Common myeloid progenitor, CD34-positive (primary cell): ENCODE measurements around the gene GOLGA6A.
A peak's percentile ranks its signal among the peaks of the same experiment; 100 is the strongest.

ENCODE experiments used
- CTCF ChIA-PET: fragments of 350-600 bp; sonication (Branson Sonifier 250); formaldehyde crosslinking; loops from one replicate; lab custom pipeline; 2021; ENCODE audit warnings: antibody characterized with exemption; lab: Charles Lee
- POLR2A ChIA-PET: fragments of 350-600 bp; sonication (Branson Sonifier 250); formaldehyde crosslinking; loops from one replicate; lab custom pipeline; 2021; ENCODE audit warnings: antibody characterized with exemption; lab: Charles Lee
- DNase-seq, 3 donors: peaks; one replicate each; pipeline versions ENCODE4 v3.0.0 to v3.0.0-alpha.2; 2013
- H3K27ac ChIP-seq, 2 experiments: 1 replicate in 1 of 2; 2 replicates in 1 of 2; pipeline ENCODE4 v1.7.0; 2013; ENCODE audit warnings: inconsistent platforms in 2 of 2, low read length in 2 of 2, mild to moderate bottlenecking in 2 of 2, low read depth in 1 of 2, moderate library complexity in 1 of 2; ENCODE audit not compliant: severe bottlenecking in 2 of 2, insufficient read depth in 1 of 2, poor library complexity in 1 of 2
- H3K27me3 ChIP-seq, 5 experiments: replicated peaks in 2 of 5; 1 replicate in 3 of 5; 2 replicates in 2 of 5; pipeline versions ENCODE4 v1.6.1 to v1.7.0; 2013; ENCODE audit warnings: low read length in 4 of 5, mild to moderate bottlenecking in 2 of 5, moderate library complexity in 2 of 5, inconsistent platforms in 1 of 5; ENCODE audit not compliant: insufficient read depth in 5 of 5, control insufficient read depth in 4 of 5
- H3K36me3 ChIP-seq, 4 experiments: 1 replicate in 2 of 4; 2 replicates in 2 of 4; pipeline versions ENCODE4 v1.6.1 to v1.7.0; 2013; ENCODE audit warnings: low read length in 3 of 4, control low read depth in 1 of 4, mild to moderate bottlenecking in 1 of 4; ENCODE audit not compliant: control insufficient read depth in 4 of 4, insufficient read depth in 4 of 4
- H3K4me1 ChIP-seq, 4 experiments: 1 replicate in 3 of 4; 2 replicates in 1 of 4; pipeline versions ENCODE4 v1.6.1 to v1.7.1; 2013; ENCODE audit warnings: low read length in 3 of 4, mild to moderate bottlenecking in 3 of 4, control low read depth in 1 of 4, inconsistent platforms in 1 of 4, moderate library complexity in 1 of 4; ENCODE audit not compliant: control insufficient read depth in 4 of 4, insufficient read depth in 4 of 4; ENCODE audit errors: control extremely low read depth in 1 of 4
- H3K4me3 ChIP-seq, 7 experiments: 1 replicate in 4 of 7; 2 replicates in 3 of 7; pipeline versions ENCODE4 v1.5.1 to v1.7.0; 2013; ENCODE audit warnings: mild to moderate bottlenecking in 7 of 7, low read length in 6 of 7, moderate library complexity in 6 of 7, inconsistent platforms in 2 of 7, low read depth in 2 of 7, control low read depth in 1 of 7; ENCODE audit not compliant: insufficient read depth in 4 of 7, control insufficient read depth in 1 of 7; ENCODE audit errors: extremely low read depth in 1 of 7
- H3K9me3 ChIP-seq, 5 experiments: 1 replicate in 4 of 5; 2 replicates in 1 of 5; pipeline versions ENCODE4 v1.6.1 to v1.7.1; 2013; ENCODE audit warnings: low read length in 4 of 5, mild to moderate bottlenecking in 2 of 5, inconsistent platforms in 1 of 5, low read depth in 1 of 5, moderate library complexity in 1 of 5; ENCODE audit not compliant: control insufficient read depth in 4 of 5, insufficient read depth in 2 of 5; ENCODE audit errors: control extremely low read depth in 1 of 5
- whole genome bisulfite sequencing: methylation state at CpG from one replicate; pipeline ENCODE4 v1.1.5; 2013; ENCODE audit not compliant: insufficient coverage; 5-methylcytosine and 5-hydroxymethylcytosine counted together

The GOLGA6A gene

DNA sequence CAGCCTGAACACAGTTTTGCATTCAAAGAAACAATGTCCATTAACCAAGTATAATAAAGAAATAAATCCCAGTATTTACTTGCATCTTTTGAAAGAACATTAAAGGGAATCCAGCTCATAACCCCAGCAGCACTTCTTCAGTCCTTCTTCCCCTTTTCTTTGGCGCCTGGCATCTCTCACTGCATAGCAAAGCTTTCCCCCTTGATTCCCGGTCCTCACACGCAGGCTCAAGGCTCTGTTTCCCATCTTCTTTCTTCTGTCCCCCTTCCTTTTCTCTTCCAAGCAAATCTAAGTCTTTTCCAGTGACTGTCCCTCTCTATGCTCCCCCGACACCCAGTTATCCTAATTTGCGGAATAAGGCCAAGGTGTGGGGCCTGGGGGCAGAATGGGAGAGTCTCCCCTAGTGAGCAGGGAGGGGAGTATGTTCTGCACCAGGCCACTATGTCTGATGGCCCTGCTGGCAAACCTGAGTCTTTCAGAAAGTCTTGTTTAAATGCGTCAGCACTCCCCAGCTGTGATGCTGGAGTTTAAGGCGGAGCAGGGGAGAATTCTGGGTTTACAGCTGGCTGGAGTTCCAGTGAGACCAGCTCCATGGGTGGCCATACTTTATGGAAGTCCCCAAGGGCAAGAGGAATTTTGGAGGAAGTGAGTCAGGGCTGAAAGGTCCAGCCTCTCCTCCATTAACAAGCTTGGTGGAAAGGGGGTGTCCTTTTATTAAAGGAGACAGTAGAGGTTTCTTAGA lies 42.1 kb downstream of the GOLGA6A start:
- POLR2A ChIA-PET = no interaction called here
- Histone ChIP-seq H3K27ac (no peak overlapping the region), H3K4me3 (no peak overlapping the region), H3K9me3 (no peaks in the 10 kb centered on the region), H3K36me3 (peaks cover 0 to 79% (median 46%) of the 10 kb centered on the region in 4 experiments), H3K27me3 (no peaks in the 10 kb centered on the region), H3K4me1 (peaks cover 0 to 24% (median 4%) of the 10 kb centered on the region in 4 experiments)
- WGBS = 94% methylated on average over 6 of the region's 7 CpGs
- CTCF ChIA-PET = interaction anchor here (0.8 to 6.3 kb wide), 9 partner anchors 9 to 81 kb away, joined by 3 to 59 read pairs (median 3); no protein-coding TSS in a partner anchor
- DNase-seq = no peak

DNA sequence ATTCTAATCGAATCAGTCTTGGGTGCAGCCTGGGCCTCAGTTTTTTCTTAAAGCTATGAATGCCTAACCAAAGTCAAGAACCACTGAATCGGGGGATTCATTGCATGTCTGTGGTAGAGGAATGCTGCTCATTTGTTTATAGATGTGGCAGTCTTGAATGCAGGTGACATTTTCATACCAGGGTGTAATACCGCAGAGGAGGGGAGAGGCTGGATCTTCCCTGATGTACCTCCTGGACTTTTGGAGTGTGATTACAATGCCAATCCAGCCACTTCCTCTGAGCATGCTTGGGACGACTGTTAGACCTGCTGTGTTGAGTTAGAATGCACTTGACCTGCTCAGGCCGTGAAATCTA lies 42.7 kb downstream of the GOLGA6A start:
- 91% methylated on average over 5 of the region's 5 CpGs for WGBS
- Histone ChIP-seq H3K4me1 (peaks cover 0 to 24% (median 4%) of the 10 kb centered on the region in 4 experiments), H3K27me3 (no peaks in the 10 kb centered on the region), H3K9me3 (no peaks in the 10 kb centered on the region), H3K27ac (no peak overlapping the region), H3K4me3 (no peak overlapping the region), H3K36me3 (peaks cover 0 to 79% (median 48%) of the 10 kb centered on the region in 4 experiments)
- ChIA-PET CTCF (interaction anchor here (0.6 to 6.3 kb wide), 5 partner anchors 10 to 290 kb away, joined by 3 to 59 read pairs (median 5); no protein-coding TSS in a partner anchor), POLR2A (no interaction called here)
- no peak for DNase-seq

DNA sequence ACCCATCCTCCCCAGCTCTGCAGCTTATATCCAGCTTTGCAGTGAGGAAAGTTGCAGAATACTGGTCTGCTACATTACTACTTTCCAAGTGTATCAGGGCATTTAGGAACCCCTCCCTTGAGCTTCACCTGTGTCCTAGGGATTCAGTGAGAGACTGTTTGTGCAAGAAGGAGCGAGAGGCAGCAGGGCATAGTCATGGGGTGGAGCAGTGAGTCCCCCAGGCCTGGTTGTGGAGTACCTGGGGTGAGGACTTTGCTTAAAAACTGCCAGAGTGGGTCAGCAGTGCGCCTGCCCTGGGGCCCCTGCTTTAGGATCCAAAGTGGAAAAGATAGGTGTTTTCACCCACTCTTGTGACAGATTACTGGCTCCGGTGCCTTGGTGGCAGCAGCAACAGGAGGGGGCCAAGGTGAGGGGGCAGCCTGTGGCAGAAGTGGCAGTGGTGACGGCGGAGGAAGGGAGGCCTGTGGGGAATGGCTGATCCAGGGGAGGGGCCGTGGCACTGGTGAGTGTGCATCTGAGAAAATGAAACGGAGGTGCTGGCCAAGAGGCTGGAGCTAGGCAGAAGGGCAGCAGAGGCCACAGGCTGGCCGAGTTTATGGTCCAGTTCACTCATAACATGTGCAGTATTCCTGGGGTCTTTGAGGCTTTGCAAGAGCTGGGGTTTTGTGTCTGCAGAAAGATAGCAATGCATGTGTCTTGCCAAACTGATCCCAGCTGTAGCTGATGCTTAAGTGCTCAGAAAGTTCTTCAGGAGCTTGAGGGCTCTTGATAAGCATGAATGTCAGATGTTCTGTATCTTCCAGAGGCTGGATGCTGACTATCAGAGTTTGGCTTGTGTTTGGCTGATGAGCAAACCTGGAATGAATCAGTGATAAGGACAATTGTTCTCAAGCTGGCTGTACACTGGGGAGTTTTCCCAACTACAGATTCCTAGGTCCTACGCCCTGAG lies 43.4 kb downstream of the GOLGA6A start:
- Histone ChIP-seq H3K4me1 (peaks cover 0 to 24% (median 4%) of the 10 kb centered on the region in 4 experiments), H3K27ac (no peak overlapping the region), H3K36me3 (peaks cover 0 to 79% (median 49%) of the 10 kb centered on the region in 4 experiments), H3K27me3 (no peaks in the 10 kb centered on the region), H3K9me3 (no peaks in the 10 kb centered on the region), H3K4me3 (no peak overlapping the region)
- DNase-seq = peak in 1 of 3 donors; percentile 16
- POLR2A ChIA-PET = interaction anchor here (0.7 kb wide), 1 partner anchor 16 kb away, joined by 4 read pairs; no protein-coding TSS in a partner anchor
- CTCF ChIA-PET = interaction anchor here (0.6 to 6.3 kb wide), 7 partner anchors 10 to 291 kb away, joined by 3 to 59 read pairs (median 4); no protein-coding TSS in a partner anchor
- 64% methylated on average over 8 of the region's 9 CpGs for WGBS

DNA sequence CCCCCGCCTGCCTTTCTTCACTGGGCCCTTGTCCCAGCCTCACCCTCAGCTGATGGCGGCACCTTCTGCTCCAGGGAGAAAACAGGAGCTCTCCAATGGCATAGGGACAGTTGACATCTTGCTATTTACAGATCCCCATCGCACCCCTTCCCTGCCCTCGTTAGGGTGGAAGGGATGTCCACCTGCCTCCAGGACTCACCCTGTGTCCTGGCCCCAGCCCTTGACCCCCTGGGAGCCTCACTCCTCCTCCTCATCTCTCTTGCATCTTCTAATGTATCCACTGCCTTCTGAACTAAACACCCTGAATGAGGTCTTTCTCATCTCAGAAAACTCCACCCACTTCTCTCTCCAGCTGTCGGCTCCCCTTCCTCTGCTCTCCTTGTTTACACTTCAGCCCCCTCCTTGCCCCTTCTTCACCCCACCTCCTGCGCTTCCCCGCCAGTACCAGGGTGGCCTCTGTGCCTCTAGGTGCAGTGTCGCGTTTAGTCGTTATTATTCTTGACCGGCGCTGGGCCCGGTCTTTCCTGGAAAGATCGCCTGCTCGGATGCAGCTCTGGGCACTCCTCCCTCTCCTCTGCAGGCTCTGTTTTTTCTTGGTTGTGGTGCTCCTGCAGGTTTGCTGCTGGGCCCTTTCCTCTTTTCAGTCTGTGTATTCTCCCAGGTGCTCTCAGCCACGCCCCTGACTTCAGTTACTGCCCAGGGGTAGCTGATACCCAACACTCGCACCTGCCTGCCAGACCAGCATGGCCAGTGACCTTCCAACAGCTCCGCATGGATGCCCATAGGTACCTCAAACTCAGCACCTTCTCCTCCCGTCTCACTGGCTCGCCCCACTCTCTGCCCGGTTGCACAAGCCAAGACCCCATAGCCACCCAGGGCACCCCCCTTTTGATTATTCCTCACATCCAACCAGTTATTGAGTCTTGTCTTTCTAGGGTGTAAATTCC lies 44.9 kb downstream of the GOLGA6A start:
- no peak for DNase-seq
- no peak overlapping the region for H3K4me3 ChIP-seq
- no peaks in the 10 kb centered on the region for H3K9me3 ChIP-seq
- POLR2A ChIA-PET = interaction anchor here (0.6 kb wide), 1 partner anchor 33 kb away, joined by 3 read pairs; no protein-coding TSS in a partner anchor
- H3K4me1 ChIP-seq = peaks cover 0 to 33% (median 10%) of the 10 kb centered on the region in 4 experiments
- no peak overlapping the region for H3K27ac ChIP-seq
- CTCF ChIA-PET = interaction anchor here (0.6 to 6.3 kb wide), 15 partner anchors 8 to 285 kb away, joined by 3 to 59 read pairs (median 4); no protein-coding TSS in a partner anchor
- WGBS = 94% methylated on average over 19 of the region's 21 CpGs
- H3K27me3 ChIP-seq = no peaks in the 10 kb centered on the region
- peaks cover 6 to 79% (median 54%) of the 10 kb centered on the region in 4 experiments for H3K36me3 ChIP-seq

DNA sequence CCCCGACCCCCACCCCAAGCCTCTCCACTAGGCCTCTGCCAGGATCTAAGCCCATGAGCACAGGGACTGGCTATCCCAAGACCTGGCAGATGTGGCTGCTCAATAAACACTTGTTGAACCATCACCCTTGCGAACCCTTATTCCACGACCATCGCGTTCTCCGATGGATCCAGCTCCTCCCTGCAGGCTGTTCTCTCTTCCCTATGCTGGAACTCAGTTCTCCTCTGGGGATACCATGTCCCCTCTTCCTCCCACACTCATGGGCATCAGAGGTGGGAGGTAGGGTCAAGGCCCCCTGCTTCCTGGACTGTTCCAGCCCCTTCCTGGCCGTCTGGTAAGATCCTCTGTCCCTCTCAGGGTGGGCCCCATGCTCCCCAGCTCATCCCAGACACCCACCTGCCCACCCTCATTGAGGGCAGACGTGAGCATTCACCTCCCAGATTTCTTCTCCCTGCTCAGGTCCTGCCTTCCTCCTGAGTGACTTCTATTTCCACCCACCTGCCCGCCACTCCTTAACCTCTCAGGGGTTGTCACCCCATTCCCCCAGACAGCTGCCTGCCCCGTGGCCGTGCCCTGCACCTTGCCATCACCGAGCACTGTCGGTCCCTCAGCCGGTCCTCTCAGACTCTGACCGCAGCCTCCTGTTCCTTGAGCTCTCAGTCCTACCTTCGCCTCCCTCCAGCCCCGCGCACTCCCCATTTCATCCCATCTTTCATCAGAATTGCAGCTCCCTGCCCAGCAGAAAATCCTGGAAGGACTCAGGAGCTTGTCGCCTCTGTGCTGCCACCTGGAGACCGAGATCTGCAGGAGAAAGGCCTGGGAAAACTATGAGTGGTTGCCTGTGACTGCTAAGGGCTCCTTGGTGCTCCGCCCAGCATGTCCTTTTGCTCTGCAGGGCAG lies 45.8 kb downstream of the GOLGA6A start:
- peak in 1 of 3 donors; percentile 17 for DNase-seq
- ChIA-PET POLR2A (no interaction called here), CTCF (interaction anchor here (0.6 to 6.3 kb wide), 15 partner anchors 9 to 286 kb away, joined by 3 to 59 read pairs (median 5); partner anchors contain the start of gene PML)
- Histone ChIP-seq H3K9me3 (no peaks in the 10 kb centered on the region), H3K36me3 (peaks cover 6 to 78% (median 52%) of the 10 kb centered on the region in 4 experiments), H3K4me1 (peaks cover 0 to 34% (median 15%) of the 10 kb centered on the region in 4 experiments), H3K27ac (no peak overlapping the region), H3K4me3 (no peak overlapping the region), H3K27me3 (no peaks in the 10 kb centered on the region)
- WGBS = 97% methylated on average over 21 of the region's 21 CpGs
